SJSA1 (cell line): ENCODE measurements around the gene TEAD4. TPM values are rescaled to one million over a fixed set of nuclear protein-coding genes. Genes with fewer than 3 reads are reported as not detected.

Experiments used
- DNase-seq, 2 experiments: peaks; one replicate each; pipeline ENCODE4 v3.0.0-alpha.2; 2015 to 2020; ENCODE audit warnings: low spot score in 2 of 2, low read depth in 1 of 2
- H3K27ac ChIP-seq: fragments of 250-450 bp; sonication (Bioruptor Pico); 2 replicates; pipeline ENCODE4 v1.5.1; 2020; ENCODE audit warnings: mild to moderate bottlenecking, moderate library complexity
- H3K27me3 ChIP-seq: fragments of 250-450 bp; sonication (Bioruptor Pico); replicated peaks from 2 replicates; pipeline ENCODE4 v1.5.1; 2020; ENCODE audit warnings: mild to moderate bottlenecking, moderate library complexity
- H3K36me3 ChIP-seq: fragments of 250-450 bp; sonication (Bioruptor Pico); 2 replicates; pipeline ENCODE4 v1.5.1; 2020; ENCODE audit warnings: mild to moderate bottlenecking
- H3K4me1 ChIP-seq: fragments of 250-450 bp; sonication (Bioruptor Pico); replicated peaks from 2 replicates; pipeline ENCODE4 v1.6.1; 2021; ENCODE audit warnings: mild to moderate bottlenecking
- H3K4me3 ChIP-seq: fragments of 250-450 bp; sonication (Bioruptor Pico); 2 replicates; pipeline ENCODE4 v1.5.1; 2020; ENCODE audit warnings: mild to moderate bottlenecking
- H3K9me3 ChIP-seq: fragments of 250-450 bp; sonication (Bioruptor Pico); replicated peaks from 2 replicates; pipeline ENCODE4 v1.5.1; 2020; ENCODE audit warnings: mild to moderate bottlenecking
- total RNA-seq: library from RNA; depleted of rRNA; stranded (reverse); fragments of >200 nt; shearing (Covaris generic); gene quantifications from 2 replicates; pipeline ENCODE4 v1.2.3, GENCODE V29; 2014

TEAD4 gene
- total RNA-seq, 1 experiment from 2014 or later, result 36.6 TPM

DNA sequence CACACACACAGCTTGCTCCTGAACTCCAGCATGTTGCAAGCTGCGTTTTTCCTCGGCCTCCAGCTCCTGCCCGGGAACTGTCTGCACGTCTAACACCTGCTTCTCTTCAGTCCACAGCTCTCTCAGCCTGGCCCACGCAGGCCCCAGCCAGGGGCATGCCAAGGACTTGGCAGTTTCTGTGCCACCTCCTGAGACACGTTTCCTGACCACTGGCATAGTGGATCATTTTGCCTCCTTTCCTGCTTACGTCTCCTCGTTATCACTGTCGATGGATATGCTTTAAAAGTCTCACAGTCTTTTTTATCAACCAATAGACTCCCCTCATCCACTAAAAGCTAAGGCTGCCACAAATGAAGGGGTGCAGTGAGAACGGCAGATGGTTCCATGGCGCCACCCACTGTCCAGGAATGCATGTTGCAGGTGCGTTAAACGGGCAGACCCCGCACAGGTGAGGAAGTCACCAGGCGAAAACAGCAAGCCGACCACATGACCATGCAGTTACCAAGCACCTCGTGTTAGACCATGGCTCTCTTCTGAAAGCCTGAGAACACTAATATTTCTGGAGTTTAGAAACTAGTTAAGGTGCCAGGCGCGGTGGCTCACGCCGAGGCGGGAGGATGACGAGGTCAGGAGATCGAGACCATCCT is 14.7 kb upstream of the TEAD4 start:
- DNase-seq, result no peak
- Histone ChIP-seq H3K4me3 (no peak overlapping the region), H3K27me3 (no peaks in the 10 kb centered on the region), H3K27ac (no peak overlapping the region), H3K4me1 (no peaks in the 10 kb centered on the region), H3K9me3 (no peaks in the 10 kb centered on the region), H3K36me3 (peaks cover 20% of the 10 kb centered on the region)

DNA sequence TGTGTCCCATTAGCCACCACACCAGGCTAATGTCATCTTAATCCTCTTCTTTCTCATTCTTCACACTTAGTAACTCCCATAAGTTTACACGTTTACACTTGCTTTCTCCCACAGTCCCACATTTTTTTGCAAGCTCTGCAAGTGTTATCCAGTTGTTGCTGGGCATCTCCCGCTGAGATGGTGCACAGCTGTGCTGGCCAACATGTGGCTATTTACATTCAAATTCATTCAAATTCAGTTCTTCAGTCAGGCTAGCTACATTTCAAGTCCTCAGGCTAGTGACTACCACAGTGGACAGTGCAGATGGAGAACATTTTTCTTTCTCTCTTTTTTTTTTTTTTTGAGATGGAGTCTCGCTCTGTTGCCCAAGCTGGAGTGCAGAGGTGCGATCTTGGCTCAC is 9.8 kb upstream of the TEAD4 start:
- H3K4me1 ChIP-seq, result no peaks in the 10 kb centered on the region; the same call in 1 of the 2 replicates
- no peak overlapping the region for H3K4me3 ChIP-seq
- H3K27ac ChIP-seq, result no peak overlapping the region
- no peaks in the 10 kb centered on the region for H3K9me3 ChIP-seq
- H3K36me3 ChIP-seq, result no peaks in the 10 kb centered on the region
- no peaks in the 10 kb centered on the region for H3K27me3 ChIP-seq
- no peak for DNase-seq

GRCh38 chr12:2955888-2956287 is 3.3 kb upstream of the TEAD4 start:
- no peaks in the 10 kb centered on the region for H3K27me3 ChIP-seq
- peaks cover 23% of the 10 kb centered on the region for H3K4me1 ChIP-seq
- peaks cover 24% of the 10 kb centered on the region for H3K36me3 ChIP-seq
- H3K9me3 ChIP-seq, result 0 out of 2 replicates have a peak, but pooled peaks cover 4% of the 10 kb centered on the region
- no peak overlapping the region for H3K4me3 ChIP-seq
- no peak for DNase-seq
- no peak overlapping the region for H3K27ac ChIP-seq

DNA sequence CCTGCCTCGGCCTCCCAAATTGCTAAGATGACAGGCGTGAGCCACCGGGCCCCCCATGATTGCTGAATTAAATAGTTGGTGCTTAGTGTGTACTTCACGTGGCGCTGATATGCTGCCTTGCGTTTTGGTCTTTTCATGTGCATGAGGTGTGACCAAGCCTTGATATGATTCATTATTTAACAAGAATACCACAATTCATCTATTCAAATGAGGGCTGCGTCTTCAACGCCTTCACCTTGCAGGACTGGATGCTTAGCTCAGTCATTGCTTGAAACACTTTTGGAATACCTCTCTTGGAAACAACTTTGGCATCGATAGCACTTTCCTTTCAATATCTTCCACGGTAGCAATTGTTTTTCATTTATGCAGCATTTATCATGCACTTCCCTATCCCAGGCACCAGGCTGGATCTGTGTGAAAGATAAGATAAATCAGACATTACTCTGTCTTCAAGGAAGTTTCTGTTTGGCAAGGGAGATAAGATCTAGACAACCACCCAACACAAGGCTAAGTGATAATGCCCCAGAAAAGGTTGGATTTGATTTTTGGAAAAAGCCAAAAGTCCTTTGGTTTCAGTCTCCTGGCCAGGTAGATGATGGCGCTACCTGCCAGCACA is 1.3 kb upstream of the TEAD4 start:
- Histone ChIP-seq H3K4me1 (peaks cover 34% of the 10 kb centered on the region), H3K27ac (peak overlapping the region; percentile 76), H3K27me3 (no peaks in the 10 kb centered on the region), H3K4me3 (peak overlapping the region; percentile 96), H3K36me3 (peaks cover 35% of the 10 kb centered on the region), H3K9me3 (0 out of 2 replicates have a peak, but pooled peaks cover 4% of the 10 kb centered on the region)
- DNase-seq, result no peak

- Histone ChIP-seq H3K4me3 (peak overlapping the region; percentile 96), H3K9me3 (0 out of 2 replicates have a peak, but pooled peaks cover 4% of the 10 kb centered on the region), H3K36me3 (peaks cover 35% of the 10 kb centered on the region), H3K4me1 (peaks cover 41% of the 10 kb centered on the region), H3K27ac (peak overlapping the region; percentile 76), H3K27me3 (no peaks in the 10 kb centered on the region)
- DNase-seq, result peak; percentile 90 to 91
Observed at GRCh38 chr12:2958432-2959191, 585 bp upstream of the TEAD4 start.

DNA sequence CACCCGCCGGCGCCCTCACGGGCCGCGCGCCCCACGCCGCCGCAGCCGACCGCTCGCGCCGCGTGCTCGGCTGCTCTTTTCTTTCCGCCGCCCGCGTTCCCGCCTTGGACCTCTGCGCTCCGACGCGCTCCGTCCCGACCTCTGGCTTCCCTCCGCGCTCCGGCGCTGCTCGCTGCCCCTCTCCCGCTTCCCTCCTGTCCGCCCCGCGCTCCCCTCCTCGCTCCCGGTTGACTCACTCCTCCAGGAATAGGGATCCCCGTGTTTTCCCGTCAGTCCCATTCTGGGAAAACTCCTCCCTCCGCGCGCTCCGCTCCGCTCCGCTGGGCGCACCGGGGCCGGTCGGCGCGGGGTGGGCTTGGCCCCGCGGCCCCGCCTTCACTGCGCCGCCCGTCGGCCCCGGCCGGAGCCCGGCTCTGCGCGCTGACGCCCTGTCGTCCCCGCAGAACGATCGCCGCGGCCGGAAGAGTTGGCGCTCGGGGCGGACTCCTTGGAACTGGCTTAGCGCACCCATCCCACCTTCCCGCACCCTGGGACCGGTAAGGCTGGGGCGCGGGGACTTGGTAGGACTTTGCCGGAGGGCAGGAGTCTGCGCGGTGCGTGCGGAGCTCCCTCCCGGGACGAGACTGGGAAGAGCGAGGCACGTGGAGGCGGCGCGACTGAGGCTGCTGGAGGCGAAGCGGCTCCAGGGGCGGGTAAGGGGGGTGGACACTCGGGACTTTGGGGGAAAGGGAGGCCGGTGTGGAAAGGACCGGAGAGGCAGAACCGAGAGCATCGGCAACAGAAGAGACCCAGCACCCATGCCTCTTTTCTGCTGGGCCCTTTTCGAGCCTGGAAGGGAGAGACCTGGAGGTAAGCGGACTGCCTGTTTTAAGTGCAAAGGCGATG is 550 bp downstream of the TEAD4 start:
- H3K9me3 ChIP-seq, result 0 out of 2 replicates have a peak, but pooled peaks cover 4% of the 10 kb centered on the region

GRCh38 chr12:2960390-2960956 is 1.3 kb downstream of the TEAD4 start:
- Histone ChIP-seq H3K27me3 (no peaks in the 10 kb centered on the region), H3K4me1 (peaks cover 57% of the 10 kb centered on the region), H3K4me3 (peak overlapping the region; percentile 96), H3K36me3 (peaks cover 43% of the 10 kb centered on the region), H3K27ac (peak overlapping the region; percentile 98; the same call in 1 of the 2 replicates), H3K9me3 (0 out of 2 replicates have a peak, but pooled peaks cover 4% of the 10 kb centered on the region)
- DNase-seq, result peak in 1 of 2 experiments; percentile 49

More for the DNA sequence above, 550 bp downstream of the TEAD4 start:
- Histone ChIP-seq H3K36me3 (peaks cover 37% of the 10 kb centered on the region), H3K4me1 (peaks cover 53% of the 10 kb centered on the region), H3K27me3 (no peaks in the 10 kb centered on the region), H3K27ac (peak overlapping the region; percentile 98), H3K4me3 (peak overlapping the region; percentile 96)
- peak; percentile 78 to 85 for DNase-seq

GRCh38 chr12:2960996-2961616 is 1.9 kb downstream of the TEAD4 start:
- no peak overlapping the region for H3K27ac ChIP-seq
- H3K9me3 ChIP-seq, result 0 out of 2 replicates have a peak, but pooled peaks cover 4% of the 10 kb centered on the region
- H3K36me3 ChIP-seq, result peaks cover 49% of the 10 kb centered on the region
- H3K27me3 ChIP-seq, result no peaks in the 10 kb centered on the region
- peak overlapping the region; percentile 96 for H3K4me3 ChIP-seq
- peaks cover 57% of the 10 kb centered on the region for H3K4me1 ChIP-seq
- no peak for DNase-seq

GRCh38 chr12:2961705-2962104 is 2.5 kb downstream of the TEAD4 start:
- Histone ChIP-seq H3K9me3 (0 out of 2 replicates have a peak, but pooled peaks cover 4% of the 10 kb centered on the region), H3K4me1 (peaks cover 57% of the 10 kb centered on the region), H3K27ac (no peak overlapping the region), H3K27me3 (no peaks in the 10 kb centered on the region), H3K36me3 (peaks cover 50% of the 10 kb centered on the region), H3K4me3 (no peak overlapping the region; the same call in 1 of the 2 replicates)
- no peak for DNase-seq

- H3K4me3 ChIP-seq, result no peak overlapping the region
- H3K4me1 ChIP-seq, result peaks cover 49% of the 10 kb centered on the region
- peak overlapping the region; percentile 80 for H3K27ac ChIP-seq
Observed at GRCh38 chr12:2963154-2963759, 4.1 kb downstream of the TEAD4 start.

GRCh38 chr12:2963760-2964292 is 4.6 kb downstream of the TEAD4 start:
- H3K9me3 ChIP-seq, result 0 out of 2 replicates have a peak, but pooled peaks cover 4% of the 10 kb centered on the region
- peak overlapping the region; percentile 16; the same call in 1 of the 2 replicates for H3K4me3 ChIP-seq
- DNase-seq, result peak; percentile 44 to 86
- no peaks in the 10 kb centered on the region for H3K27me3 ChIP-seq
- peaks cover 52% of the 10 kb centered on the region for H3K36me3 ChIP-seq
- peak overlapping the region; percentile 80 for H3K27ac ChIP-seq
- H3K4me1 ChIP-seq, result peaks cover 46% of the 10 kb centered on the region

More at GRCh38 chr12:2963154-2963759, 4.1 kb downstream of the TEAD4 start:
- DNase-seq, result no peak
- 0 out of 2 replicates have a peak, but pooled peaks cover 4% of the 10 kb centered on the region for H3K9me3 ChIP-seq
- H3K27me3 ChIP-seq, result no peaks in the 10 kb centered on the region
- H3K36me3 ChIP-seq, result peaks cover 48% of the 10 kb centered on the region

- H3K9me3 ChIP-seq, result no peaks in the 10 kb centered on the region
- no peaks in the 10 kb centered on the region for H3K27me3 ChIP-seq
- H3K4me1 ChIP-seq, result peaks cover 25% of the 10 kb centered on the region
- H3K4me3 ChIP-seq, result no peak overlapping the region
- peaks cover 51% of the 10 kb centered on the region for H3K36me3 ChIP-seq
- no peak overlapping the region for H3K27ac ChIP-seq
- no peak for DNase-seq
Observed at GRCh38 chr12:2967651-2968050, 8.5 kb downstream of the TEAD4 start.
